Lower leg skin (tissue), 4 donors: Measurements from ENCODE around the gene ICAM4. TPM values are rescaled to one million over a fixed set of nuclear protein-coding genes. Genes with fewer than 3 reads are reported as not detected.

Source experiments
- DNase-seq, 2 donors: peaks; one replicate each; pipeline ENCODE4 v3.0.0-alpha.2; 2019; ENCODE audit warnings: low spot score in 2 of 2
- H3K4me3 ChIP-seq: fragments of 200-600 bp; sonication (generic); 2 replicates; pipeline ENCODE4 v1.5.1; 2017; ENCODE audit warnings: mild to moderate bottlenecking, low read depth; ENCODE audit not compliant: poor library complexity, severe bottlenecking
- CTCF ChIP-seq, 3 donors: fragments of 450-650 bp; IDR thresholded peaks; one replicate each; pipeline ENCODE4 v1.5.1; 2016; ENCODE audit warnings: antibody characterized with exemption in 3 of 3, mild to moderate bottlenecking in 3 of 3, moderate library complexity in 2 of 3
- POLR2A ChIP-seq, 2 donors: fragments of 450-650 bp; IDR thresholded peaks; one replicate each; pipeline ENCODE4 v1.6.1; 2016 to 2017; ENCODE audit warnings: antibody characterized with exemption in 2 of 2, mild to moderate bottlenecking in 1 of 2, moderate library complexity in 1 of 2
- WGBS, 2 donors: methylation state at CpG; one replicate each; pipeline ENCODE4 v1.1.5; 2018; 5-methylcytosine and 5-hydroxymethylcytosine counted together
- intact Hi-C: fragments of 100-400 bp; cut with DNase I; formaldehyde crosslinking; loops from one replicate; pipeline ENCODE4 v1.15.0; 2023; ENCODE audit warnings: low total_unique reads
- total RNA-seq, 4 donors: library from RNA; depleted of rRNA; stranded (reverse); fragments of >200 nt; gene quantifications; one replicate each; pipeline ENCODE4 v1.1.0, GENCODE V29; 2016

ICAM4 gene
- total RNA-seq, 4 donors from 2014 or later: 0.38 TPM; not detected in 3

DNA sequence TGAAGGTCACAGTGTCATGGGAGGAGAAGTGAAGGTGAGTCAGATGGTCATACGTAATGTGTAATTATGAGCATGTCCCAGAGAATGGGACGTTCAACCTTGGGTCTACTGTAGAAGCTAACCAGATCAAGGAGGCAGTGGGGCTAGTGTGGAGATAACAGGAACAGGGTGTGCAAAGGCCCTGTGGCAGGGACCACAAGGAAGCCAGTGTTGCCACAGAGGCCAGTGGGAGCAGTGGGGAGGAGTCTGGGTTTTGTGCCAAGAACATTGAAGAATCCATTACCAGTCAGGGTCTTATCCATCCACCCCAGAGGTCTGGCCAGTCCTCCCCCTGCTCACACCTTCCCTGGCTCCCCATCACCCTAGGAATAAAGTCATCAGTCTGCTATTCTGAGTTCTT is 31.4 kb upstream of the ICAM4 start:
- WGBS, 2 donors: 96 to 97% methylated on average over 2 of the region's 2 CpGs
- no peak for TF ChIP-seq CTCF (IDR thresholded peaks at IDR 0.05)
- TF ChIP-seq POLR2A (IDR thresholded peaks at IDR 0.05): no peak
- H3K4me3 ChIP-seq: no peak overlapping the region
- intact Hi-C loops: loop anchor here (10.0 kb wide), 1 partner anchor 321 kb away; the partner anchor contains the start of gene OLFM2
- no peak for DNase-seq

GRCh38 chr19:10256551-10256950 is 30.2 kb upstream of the ICAM4 start:
- H3K4me3 ChIP-seq: no peak overlapping the region
- intact Hi-C loops: loop anchor here (10.0 kb wide), 1 partner anchor 322 kb away; the partner anchor contains the start of gene OLFM2
- WGBS, 2 donors: 81 to 87% methylated on average over 18 of the region's 18 CpGs
- DNase-seq: no peak
- TF ChIP-seq CTCF (IDR thresholded peaks at IDR 0.05) (no peak), POLR2A (IDR thresholded peaks at IDR 0.05) (no peak)

GRCh38 chr19:10256970-10257615 is 29.7 kb upstream of the ICAM4 start:
- TF ChIP-seq CTCF (IDR thresholded peaks at IDR 0.05): no peak
- intact Hi-C loops: loop anchor here (10.0 kb wide), 1 partner anchor 322 kb away; the partner anchor contains the start of gene OLFM2
- H3K4me3 ChIP-seq: no peak overlapping the region
- no peak for DNase-seq
- WGBS, 2 donors: 89 to 90% methylated on average over 9 of the region's 9 CpGs

GRCh38 chr19:10258080-10258710 is 28.6 kb upstream of the ICAM4 start:
- TF ChIP-seq POLR2A (IDR thresholded peaks at IDR 0.05): no peak
- no peak for TF ChIP-seq CTCF (IDR thresholded peaks at IDR 0.05)
- DNase-seq: no peak
- no peak overlapping the region for H3K4me3 ChIP-seq
- 92 to 94% methylated on average over 16 to 18 of the region's 18 CpGs for WGBS, 2 donors
- intact Hi-C loops: loop anchor here (10.0 kb wide), 1 partner anchor 323 kb away; the partner anchor contains the start of gene OLFM2

- 45 to 61% methylated on average over 19 to 32 of the region's 32 CpGs for WGBS, 2 donors
- H3K4me3 ChIP-seq: no peak overlapping the region
These were observed 27.4 kb upstream of the ICAM4 start for GRCh38 chr19:10259162-10259905.

More at GRCh38 chr19:10259162-10259905, 27.4 kb upstream of the ICAM4 start:
- peak; percentile 80 to 96 for DNase-seq
- intact Hi-C loops: loop anchor here (10.0 kb wide), 1 partner anchor 325 kb away; the partner anchor contains the start of gene OLFM2
- no peak for TF ChIP-seq CTCF (IDR thresholded peaks at IDR 0.05)
- TF ChIP-seq POLR2A (IDR thresholded peaks at IDR 0.05): no peak
